ENCODE data around the gene ZNF630. TPM values are rescaled to one million over a fixed set of nuclear protein-coding genes. Genes with fewer than 3 reads are reported as not detected.
"Not testable (repeated sequence)": the region's sequence is repeated elsewhere in the genome, so short reads cannot be mapped to it uniquely, and the experiment has no call there.

The ZNF630 gene
- total and polyA plus RNA-seq, 7 donors: 0.26 to 0.99 (median 0.38) TPM

GRCh38 chrX:48022738-48023137 lies 48.7 kb downstream of the ZNF630 start:
- Histone ChIP-seq H3K36me3 (ENCODE audit: insufficient read depth in 1 of 2, low read depth in 1 of 2) (no peaks in the 10 kb centered on the region), H3K27ac (no peak overlapping the region), H3K27me3 (ENCODE audit: insufficient read depth in 3 of 3, low read length in 2 of 3) (no peaks in the 10 kb centered on the region), H3K9me3 (no peaks in the 10 kb centered on the region), H3K4me1 (no peaks in the 10 kb centered on the region), H3K4me3 (no peak overlapping the region)
- no peak for DNase-seq
- WGBS, 3 donors: 75 to 93% (median 91%) methylated on average over 3 of the region's 3 CpGs
- ATAC-seq: no peak
- no peak for TF ChIP-seq CTCF (IDR thresholded peaks at IDR 0.05)
- intact Hi-C loops (cut with DNase I): loop anchor here (10.0 kb wide), 2 partner anchors 188 to 478 kb away; partner anchors contain the start of gene ZNF81 (in 1 of the 2)

- Histone ChIP-seq H3K27ac (no peak overlapping the region), H3K27me3 (ENCODE audit: insufficient read depth in 3 of 3, low read length in 2 of 3) (no peaks in the 10 kb centered on the region), H3K4me1 (no peaks in the 10 kb centered on the region), H3K36me3 (ENCODE audit: insufficient read depth in 1 of 2, low read depth in 1 of 2) (no peaks in the 10 kb centered on the region), H3K4me3 (no peak overlapping the region), H3K9me3 (no peaks in the 10 kb centered on the region)
- DNase-seq (no peak), ATAC-seq (no peak)
- intact Hi-C loops (cut with DNase I): loop anchor here (10.0 kb wide), 2 partner anchors 187 to 477 kb away; partner anchors contain the start of gene ZNF81 (in 1 of the 2)
- no peak for TF ChIP-seq CTCF (IDR thresholded peaks at IDR 0.05)
- 50 to 75% (median 50%) methylated on average over 1 to 3 of the region's 3 CpGs for WGBS, 3 donors
Observed at GRCh38 chrX:48022100-48022499, 49.3 kb downstream of the ZNF630 start.

GRCh38 chrX:48021026-48021900 lies 50.2 kb downstream of the ZNF630 start:
- no peaks in the 10 kb centered on the region for H3K9me3 ChIP-seq
- WGBS, 3 donors: 0 to 30% (median 1%) methylated on average over 30 of the region's 30 CpGs

GRCh38 chrX:48020472-48020871 lies 51.0 kb downstream of the ZNF630 start:
- H3K4me1 ChIP-seq; H3K9me3 ChIP-seq; H3K27ac ChIP-seq; H3K27me3 ChIP-seq (ENCODE audit: insufficient read depth in 3 of 3, low read length in 2 of 3); H3K36me3 ChIP-seq (ENCODE audit: insufficient read depth in 1 of 2, low read depth in 1 of 2); ATAC-seq; DNase-seq: not testable (repeated sequence)
- intact Hi-C loops (cut with DNase I): loop anchor here (10.0 kb wide), 2 partner anchors 186 to 476 kb away; partner anchors contain the start of gene ZNF81 (in 1 of the 2)
- peak overlapping the region; percentile 66 for H3K4me3 ChIP-seq
- 68 to 82% (median 72%) methylated on average over 9 to 11 of the region's 11 CpGs for WGBS, 3 donors

More at GRCh38 chrX:48021026-48021900, 50.2 kb downstream of the ZNF630 start:
- intact Hi-C loops (cut with DNase I): loop anchor here (10.0 kb wide), 2 partner anchors 186 to 476 kb away; partner anchors contain the start of gene ZNF81 (in 1 of the 2)
- no peak for TF ChIP-seq CTCF (IDR thresholded peaks at IDR 0.05)
- no peaks in the 10 kb centered on the region for H3K27me3 ChIP-seq (ENCODE audit: insufficient read depth in 3 of 3, low read length in 2 of 3)
- peak overlapping the region; percentile 72 for H3K27ac ChIP-seq
- no peaks in the 10 kb centered on the region for H3K36me3 ChIP-seq (ENCODE audit: insufficient read depth in 1 of 2, low read depth in 1 of 2)
- ATAC-seq (peak; percentile 72 to 92 (median 90)), DNase-seq (peak; percentile 80 to 90)
- no peaks in the 10 kb centered on the region for H3K4me1 ChIP-seq
- H3K4me3 ChIP-seq: peak overlapping the region; percentile 66

GRCh38 chrX:48019892-48020291 lies 51.5 kb downstream of the ZNF630 start:
- intact Hi-C loops (cut with DNase I): loop anchor here (10.0 kb wide), 2 partner anchors 185 to 475 kb away; partner anchors contain the start of gene ZNF81 (in 1 of the 2)
- H3K27ac ChIP-seq; H3K4me3 ChIP-seq; H3K36me3 ChIP-seq (ENCODE audit: insufficient read depth in 1 of 2, low read depth in 1 of 2); H3K27me3 ChIP-seq (ENCODE audit: insufficient read depth in 3 of 3, low read length in 2 of 3); H3K4me1 ChIP-seq; DNase-seq; H3K9me3 ChIP-seq; ATAC-seq: not testable (repeated sequence)
- no CpG with 5 or more reads among the region's 1 CpG for WGBS, 3 donors

GRCh38 chrX:48016583-48017310 lies 54.7 kb downstream of the ZNF630 start:
- H3K4me3 ChIP-seq; intact Hi-C loops (cut with DNase I): not testable (repeated sequence)
- WGBS, 3 donors: 89 to 98% (median 93%) methylated on average over 3 to 29 of the region's 46 CpGs

GRCh38 chrX:48009445-48009960 lies 61.9 kb downstream of the ZNF630 start:
- DNase-seq; H3K36me3 ChIP-seq (ENCODE audit: insufficient read depth in 1 of 2, low read depth in 1 of 2); H3K9me3 ChIP-seq; H3K27me3 ChIP-seq (ENCODE audit: insufficient read depth in 3 of 3, low read length in 2 of 3); H3K4me1 ChIP-seq; ATAC-seq; intact Hi-C loops (cut with DNase I); H3K4me3 ChIP-seq; H3K27ac ChIP-seq: not testable (repeated sequence)
- no CpG with 5 or more reads among the region's 2 CpGs for WGBS, 3 donors

More at GRCh38 chrX:48016583-48017310, 54.7 kb downstream of the ZNF630 start:
- not testable (repeated sequence) for H3K27ac ChIP-seq; H3K9me3 ChIP-seq; H3K4me1 ChIP-seq; H3K27me3 ChIP-seq (ENCODE audit: insufficient read depth in 3 of 3, low read length in 2 of 3); ATAC-seq; H3K36me3 ChIP-seq (ENCODE audit: insufficient read depth in 1 of 2, low read depth in 1 of 2); DNase-seq

Data from psoas muscle (tissue), 8 donors.